NCI-H526 (cell line): ENCODE measurements around the gene RTL1.
A peak's percentile ranks its signal among the peaks of the same experiment; 100 is the strongest.

Experiments
- DNase-seq, 2 experiments: peaks; one replicate each; lab custom pipeline; 2025; lab: John Stamatoyannopoulos, UW

RTL1 gene

DNA sequence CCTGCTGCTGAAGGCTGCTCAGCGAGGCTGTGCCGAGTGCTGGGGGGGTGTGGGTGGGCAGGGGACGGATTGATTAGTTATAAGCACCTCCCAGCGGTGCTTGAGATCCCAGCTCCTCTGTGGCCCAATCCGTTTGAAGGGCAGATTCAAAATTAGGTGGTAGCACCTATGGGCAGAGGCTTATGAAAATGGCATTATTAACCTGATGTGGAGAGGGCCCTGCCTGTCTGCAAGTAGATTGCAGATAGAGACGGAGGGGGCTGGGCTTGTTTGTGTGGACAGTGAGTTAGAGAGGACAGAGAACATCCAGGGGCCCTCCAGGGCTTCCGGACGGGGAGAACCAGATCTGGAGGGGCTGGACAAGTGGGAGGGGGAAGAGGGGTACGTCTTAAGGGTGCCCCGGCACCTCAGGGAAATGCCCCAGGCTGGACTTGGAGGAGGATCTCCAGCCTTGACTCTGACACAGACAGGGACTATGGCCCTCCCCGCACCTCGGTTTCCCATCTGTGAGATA, at the start of gene RTL1:
Gene RTL1, minus strand, starts transcription at position 51 of the 514 bp plus-strand sequence. CDS start 18,934 bp downstream, outside the sequence.
- no peak for DNase-seq

DNA sequence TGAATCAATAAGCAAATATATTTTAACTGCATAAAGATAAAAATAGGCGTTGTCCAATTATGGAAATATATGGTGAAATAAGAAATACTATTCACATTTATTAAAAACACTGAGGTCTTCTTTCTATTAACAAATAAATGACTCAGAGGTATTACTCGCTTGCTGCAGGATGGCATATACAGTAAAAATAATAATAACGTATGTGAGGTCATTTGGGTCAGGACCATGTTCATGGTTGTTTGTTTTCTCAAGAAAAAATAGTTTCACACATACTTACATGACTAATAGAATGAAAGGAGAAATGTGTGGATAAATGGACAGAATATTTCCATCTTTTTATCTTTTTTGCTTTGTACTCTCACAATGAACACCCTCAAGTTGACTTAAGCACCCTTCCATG, 46.5 kb upstream of the RTL1 start:
- DNase-seq = no peak

GRCh38 chr14:100944052-100944451, 40.5 kb upstream of the RTL1 start:
- DNase-seq = no peak

- no peak for DNase-seq
Measured at GRCh38 chr14:100930270-100930669, 26.7 kb upstream of the RTL1 start.

DNA sequence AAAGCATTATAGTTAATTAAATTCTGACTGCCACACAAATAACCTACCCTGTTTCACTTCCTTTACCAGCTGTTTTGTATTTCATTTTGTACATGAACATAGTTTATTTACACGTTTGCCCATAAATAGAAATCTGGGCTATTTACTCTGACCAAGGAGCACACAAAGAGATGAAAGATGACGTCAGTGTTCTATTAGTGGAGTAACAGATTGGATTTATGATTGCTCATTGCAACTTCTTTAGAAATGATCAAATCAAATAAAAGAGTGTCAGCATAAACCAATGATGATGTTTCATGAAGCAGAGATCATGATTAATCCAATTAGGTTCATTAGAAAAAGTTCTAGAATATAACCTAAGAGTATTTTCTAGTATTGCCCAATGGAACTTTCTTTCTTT, 12.0 kb upstream of the RTL1 start:
- DNase-seq = no peak

GRCh38 chr14:100914597-100915021, 11.1 kb upstream of the RTL1 start:
- no peak for DNase-seq

DNA sequence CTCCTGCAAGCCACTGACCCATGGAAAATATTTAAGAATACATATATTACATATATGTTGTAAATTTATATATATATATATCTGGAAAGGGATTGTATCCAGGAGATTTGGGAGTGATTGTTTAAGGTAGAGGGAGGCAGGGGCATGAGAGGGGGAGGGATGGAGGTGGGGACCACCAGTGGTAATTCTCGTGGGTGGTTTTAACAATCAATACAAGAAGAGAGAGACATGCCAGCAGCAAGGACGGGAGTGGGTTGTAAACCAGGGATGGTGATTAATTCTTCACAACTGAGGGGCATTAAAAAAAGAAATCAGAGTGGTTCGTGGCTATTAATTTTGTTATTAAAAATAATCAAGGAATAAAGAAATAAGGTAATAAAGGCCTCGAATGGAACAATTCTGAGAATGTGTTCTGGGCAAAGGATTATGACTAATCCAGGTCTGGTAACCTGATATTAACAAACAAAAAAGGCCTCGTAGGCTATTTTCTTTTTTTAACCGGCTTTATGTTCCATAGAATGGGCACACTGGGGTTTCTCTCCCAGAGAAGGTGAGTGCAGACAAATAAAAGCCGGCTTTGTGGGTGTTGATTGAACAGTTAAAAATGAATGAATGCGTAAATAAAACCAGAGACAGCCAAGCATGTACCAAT, 8.3 kb upstream of the RTL1 start:
- no peak for DNase-seq

DNA sequence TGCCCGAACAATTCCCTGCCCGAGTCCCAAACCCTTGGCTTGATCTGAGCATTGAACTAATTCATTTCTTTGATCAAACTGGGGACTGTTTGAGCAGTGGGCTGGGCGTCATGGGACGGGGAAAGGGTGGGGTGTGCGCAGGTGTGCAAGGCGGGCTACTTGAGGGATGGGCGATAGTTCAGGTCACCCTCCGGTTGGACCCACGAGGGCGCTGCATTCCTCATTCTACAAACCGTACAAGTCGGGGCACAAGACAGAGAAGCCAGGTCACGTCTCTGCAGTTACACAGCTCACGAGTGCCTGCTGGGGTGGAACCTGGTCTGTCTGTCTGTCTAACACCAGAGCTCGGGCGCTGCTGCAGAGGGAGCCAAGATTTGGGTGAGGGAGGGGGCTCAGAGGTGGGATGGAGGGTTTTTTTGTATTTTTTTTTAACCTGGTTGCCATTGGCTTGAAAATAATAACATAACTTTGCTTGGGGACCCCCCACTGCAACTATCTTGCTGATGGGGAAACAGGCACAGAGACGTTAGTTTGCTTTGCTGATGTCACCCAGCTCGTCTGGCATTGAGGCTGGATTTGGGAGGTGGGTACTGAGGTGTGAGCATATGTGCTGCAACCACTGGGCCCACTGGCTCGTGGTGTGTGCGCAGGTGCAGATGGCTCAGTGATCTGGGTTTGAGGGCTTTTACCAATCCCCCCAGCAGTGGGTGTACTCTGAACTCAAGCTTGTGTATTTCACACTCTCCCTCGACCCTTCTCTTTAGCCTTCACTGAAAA, 7.6 kb upstream of the RTL1 start:
- DNase-seq = no peak

DNA sequence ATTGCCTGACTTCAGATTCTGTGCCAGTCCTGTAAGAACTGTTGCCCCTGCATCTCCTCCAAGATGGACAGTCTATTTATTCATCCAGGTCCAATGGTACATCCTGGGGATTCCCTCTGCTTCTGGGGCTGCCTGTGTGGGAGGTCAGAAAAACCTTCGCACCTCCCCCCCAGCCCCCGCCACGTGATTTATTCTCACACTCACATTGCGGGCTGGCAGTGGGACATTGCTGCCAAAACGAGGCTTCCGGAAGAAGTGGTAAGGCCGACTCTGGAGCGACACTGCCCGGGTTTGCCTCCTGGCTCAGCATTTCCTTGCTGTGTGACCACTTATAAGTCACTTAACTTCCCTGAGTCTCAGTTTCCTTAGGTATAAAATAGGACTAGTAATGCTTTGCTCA, 5.9 kb upstream of the RTL1 start:
- no peak for DNase-seq

DNA sequence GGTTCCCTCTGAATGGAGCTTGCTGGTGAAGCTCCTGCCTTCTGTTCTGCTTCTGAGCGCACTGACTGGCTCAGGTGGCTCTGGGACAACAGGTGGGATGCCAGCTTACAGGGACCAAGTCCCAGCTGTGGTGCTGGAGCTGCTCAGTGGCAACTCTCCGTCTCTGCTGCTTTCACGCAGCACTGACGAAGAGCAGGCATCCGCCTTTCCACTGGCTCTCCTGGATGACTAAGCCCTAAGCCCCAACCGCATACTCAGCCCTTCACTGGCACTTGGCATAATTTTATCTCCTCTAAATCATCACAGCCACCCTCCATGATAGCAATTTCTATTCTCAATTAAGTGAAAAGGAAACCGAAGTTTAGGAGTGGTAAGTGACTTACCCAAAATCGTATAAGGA, 3.7 kb upstream of the RTL1 start:
- no peak for DNase-seq

DNA sequence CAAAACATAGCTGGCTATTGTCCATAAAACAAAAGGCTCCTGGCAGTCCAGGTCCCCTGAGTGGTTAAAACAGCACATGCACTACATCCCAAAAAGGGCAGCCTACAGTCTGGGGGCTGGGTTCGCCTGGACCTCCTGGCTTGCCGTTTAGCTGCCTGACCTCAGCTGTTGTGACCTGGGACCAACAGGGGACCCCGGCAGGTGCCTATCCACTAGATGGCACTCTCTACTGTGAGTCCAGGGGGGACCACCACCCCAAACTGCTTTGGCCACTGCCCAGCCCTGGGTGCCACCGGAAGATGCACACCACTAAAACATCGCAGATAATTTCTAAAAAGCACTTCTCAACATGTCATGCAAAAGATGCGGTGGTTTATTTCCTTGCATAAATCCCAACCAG, 2.9 kb upstream of the RTL1 start:
- DNase-seq = no peak

GRCh38 chr14:100905166-100905565, 1.6 kb upstream of the RTL1 start:
- DNase-seq = no peak

DNA sequence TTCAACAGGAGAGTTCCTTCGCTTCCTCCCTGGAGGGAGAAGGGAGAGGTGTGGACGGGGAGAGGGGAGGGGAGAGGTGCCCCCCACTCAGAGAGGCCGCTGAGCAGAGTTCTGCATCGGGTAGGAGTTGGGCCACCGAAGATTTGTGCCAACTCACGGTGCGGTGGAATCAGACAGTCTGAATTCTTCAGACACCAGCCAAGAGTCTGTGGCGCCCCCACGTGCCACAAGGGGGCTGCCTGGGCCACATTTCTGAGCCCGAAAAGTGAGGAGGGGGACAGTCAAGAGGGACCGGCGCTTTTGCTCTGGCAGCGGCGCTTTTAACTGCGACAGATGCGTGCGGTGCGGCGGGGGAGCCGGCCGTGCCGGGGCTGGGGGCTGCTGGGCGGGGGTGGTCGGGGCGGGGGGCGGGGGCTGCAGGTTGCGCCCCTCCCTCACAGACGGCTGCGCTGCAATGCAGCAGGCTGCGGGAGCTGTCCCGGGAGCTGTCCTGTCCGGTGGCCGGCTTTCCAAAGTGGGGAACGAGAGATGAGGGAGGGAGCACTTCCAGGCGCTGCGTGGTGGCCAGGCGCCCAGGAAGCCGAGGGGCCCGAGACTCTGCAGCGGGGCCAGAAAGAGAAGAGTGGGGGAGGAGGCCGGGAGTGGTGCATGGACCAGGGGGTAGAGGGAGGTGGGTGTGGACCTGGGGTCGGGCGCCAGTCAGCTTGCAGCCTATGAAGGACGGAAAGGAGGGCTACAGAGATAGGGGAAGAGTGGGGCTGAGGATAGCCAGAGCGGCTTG, 975 bp upstream of the RTL1 start:
- DNase-seq = peak in 1 of 2 experiments; percentile 35

- DNase-seq = no peak
Measured at GRCh38 chr14:100903134-100903468, 421 bp downstream of the RTL1 start.

DNA sequence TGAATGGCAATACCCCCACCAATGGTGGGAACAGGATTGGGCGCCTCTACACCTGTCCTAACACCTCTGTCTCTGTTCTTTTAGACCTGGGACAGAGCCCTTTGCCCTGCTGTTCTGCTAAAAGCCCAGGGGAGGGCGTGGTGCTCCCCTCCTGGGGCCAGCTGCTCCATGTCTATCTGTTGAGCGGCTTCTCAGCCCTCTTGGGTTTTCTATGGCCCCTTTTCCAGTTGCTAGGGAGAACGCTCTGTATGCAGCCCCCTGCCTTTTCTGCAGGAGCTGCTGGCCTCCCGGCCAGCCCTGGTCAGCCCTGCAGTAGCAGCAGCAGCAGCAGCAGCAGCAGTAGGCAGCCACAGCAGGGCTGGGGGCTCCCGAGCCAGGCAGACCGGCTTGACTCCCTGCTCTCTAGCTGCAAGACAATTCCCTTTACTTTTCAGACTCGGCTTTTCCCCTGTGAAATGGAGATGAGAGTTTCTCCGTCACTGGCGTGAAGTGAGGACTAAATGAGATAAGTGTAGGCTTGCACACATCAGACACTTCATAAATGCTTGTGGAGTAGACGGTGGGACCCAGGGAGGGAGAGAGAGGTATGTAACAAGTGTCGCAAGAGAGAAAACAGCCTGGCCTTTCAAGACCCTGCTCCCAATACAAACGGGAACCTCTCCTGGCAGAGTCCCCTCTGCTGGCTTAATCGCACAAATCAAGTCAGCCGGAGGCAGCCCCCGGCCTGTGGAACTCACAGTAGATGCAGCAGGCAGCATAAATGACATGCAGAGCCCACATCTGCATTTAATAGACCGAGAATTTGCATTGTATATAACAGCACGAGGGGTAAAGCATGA, 1.0 kb downstream of the RTL1 start:
- DNase-seq = peak in 1 of 2 experiments; percentile 33

GRCh38 chr14:100901391-100902183, 1.9 kb downstream of the RTL1 start:
- no peak for DNase-seq

DNA sequence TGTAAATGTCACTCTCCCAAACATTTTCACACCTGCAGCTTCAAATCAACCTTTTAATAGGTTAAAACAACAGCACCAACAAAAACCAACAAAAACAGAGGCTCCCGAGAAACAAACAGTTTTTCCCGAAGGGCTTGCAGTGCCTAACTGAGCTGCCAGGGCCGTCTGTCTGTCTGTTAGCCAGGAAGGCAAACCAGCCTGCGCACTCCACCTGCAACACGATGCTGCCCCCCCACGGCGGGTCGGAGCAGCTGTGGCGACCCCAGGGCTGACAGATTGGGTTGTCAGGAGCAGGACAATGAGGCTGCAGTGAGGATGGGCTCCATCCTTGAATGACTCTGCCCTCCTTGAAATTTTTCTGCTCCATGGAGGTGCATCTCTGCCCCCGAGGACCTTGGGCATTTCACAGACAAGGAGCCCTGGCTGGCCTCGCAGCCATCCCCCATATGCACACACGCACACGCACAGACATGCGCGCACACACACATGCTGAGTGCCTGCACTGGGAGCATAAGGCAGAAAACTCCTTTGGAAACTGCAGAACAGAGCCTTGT, 2.6 kb downstream of the RTL1 start:
- DNase-seq = peak; percentile 10 to 62

- no peak for DNase-seq
Measured at GRCh38 chr14:100899884-100900771, 3.4 kb downstream of the RTL1 start.
